Kidney capillary endothelial cell (primary cell): Measurements from ENCODE around the gene FIBIN.
"Not testable (repeated sequence)": the region's sequence is repeated elsewhere in the genome, so short reads cannot be mapped to it uniquely, and the experiment has no call there.

Experiments
- DNase-seq: peaks from one replicate; pipeline ENCODE4 v3.0.0-alpha.2; 2018; ENCODE audit warnings: low spot score

FIBIN gene

DNA sequence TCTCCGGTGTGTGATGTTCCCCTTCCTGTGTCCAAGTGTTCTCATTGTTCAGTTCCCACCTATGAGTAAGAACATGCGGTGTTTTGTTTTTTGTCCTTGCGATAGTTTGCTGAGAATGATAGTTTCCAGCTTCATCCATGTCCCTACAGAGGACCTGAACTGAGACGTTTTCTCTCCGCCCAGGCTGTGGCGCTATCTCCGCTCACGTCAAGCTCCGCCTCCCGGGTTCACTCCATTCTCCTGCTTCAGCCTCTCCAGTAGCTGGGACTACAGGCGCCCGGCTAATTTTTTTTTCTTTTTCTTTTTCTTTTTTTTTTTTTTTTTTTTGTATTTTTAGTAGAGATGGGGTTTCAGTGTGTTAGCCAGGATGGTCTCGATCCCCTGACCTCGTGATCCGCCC is 16.7 kb upstream of the FIBIN start:
- DNase-seq = not testable (repeated sequence)

DNA sequence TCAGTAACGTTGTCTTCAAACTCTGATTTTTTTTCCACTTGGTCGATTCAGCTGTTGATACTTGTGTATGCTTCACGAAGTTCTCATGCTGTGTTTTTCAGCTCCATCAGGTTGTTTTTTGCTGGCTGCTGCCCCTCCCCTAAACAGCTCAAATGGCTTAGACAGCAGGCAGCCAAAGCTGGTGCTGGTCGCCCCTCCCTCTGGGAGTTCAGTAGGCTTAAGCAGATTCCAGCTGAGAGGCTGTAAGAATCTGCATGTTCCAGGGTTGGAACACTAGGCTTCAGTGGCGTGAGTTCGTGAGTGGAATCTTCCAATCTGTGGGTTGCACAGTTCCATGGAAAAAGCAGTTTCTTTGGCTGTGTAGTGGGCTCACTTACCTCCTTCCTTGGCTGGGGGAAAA is 10.3 kb upstream of the FIBIN start:
- no peak for DNase-seq

DNA sequence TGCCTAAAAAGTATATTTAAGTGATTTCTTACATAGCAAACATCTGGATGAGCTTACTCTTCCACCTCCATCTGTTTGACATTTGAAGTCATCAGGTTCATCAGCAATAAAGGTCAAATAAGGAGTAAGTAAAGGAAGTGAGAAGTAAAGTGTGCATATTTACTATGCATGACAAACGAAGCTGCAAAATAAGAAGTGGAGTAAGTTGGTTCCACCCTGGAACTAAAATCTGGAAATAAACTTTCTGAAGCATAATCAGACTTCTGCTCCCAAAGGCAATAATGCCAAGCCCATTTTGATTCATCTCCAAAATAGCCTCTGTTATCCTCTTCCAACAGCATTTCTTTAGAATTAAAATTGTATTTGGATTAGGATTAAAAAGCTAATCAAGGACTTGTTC is 8.4 kb upstream of the FIBIN start:
- no peak for DNase-seq

DNA sequence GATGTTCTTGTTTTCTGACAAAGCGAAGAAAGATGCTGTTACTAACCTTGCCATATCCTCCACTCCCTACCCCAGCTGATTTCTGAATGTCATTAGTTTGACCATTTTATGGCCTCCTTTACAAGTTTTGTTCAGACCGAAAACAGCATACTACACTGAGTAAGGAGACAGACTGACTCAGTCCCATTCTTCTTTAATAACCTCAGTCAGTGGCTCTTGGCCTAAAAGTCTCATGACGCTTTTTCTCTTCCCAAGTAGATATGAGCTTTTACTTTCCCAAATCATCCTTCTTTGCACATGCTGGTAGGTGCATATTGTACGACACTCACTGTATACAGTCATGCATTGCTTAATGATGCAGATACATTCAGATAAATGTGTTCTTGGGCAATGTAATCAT is 8.0 kb upstream of the FIBIN start:
- no peak for DNase-seq

GRCh38 chr11:26987272-26987671 is 6.6 kb upstream of the FIBIN start:
- DNase-seq = no peak

DNA sequence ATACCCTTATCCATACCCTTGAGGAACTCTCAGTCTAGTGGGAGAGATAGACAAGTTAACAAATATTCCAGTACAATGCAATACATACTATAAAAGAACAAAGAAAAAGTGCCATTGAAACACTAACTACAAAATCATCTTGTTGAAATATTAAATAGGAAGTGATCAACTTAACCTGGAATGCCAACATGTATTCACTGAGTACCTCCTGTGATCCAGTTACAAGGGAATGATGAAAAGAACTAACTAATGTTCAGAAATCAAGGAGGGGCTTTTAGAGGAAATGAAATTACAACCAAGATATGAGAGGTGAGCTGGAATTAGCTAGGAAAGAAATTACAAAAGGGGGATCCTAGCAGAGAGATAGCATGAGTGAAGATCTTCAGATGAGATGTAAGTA is 6.2 kb upstream of the FIBIN start:
- DNase-seq = no peak

GRCh38 chr11:26992031-26992541 is 1.8 kb upstream of the FIBIN start:
- no peak for DNase-seq

DNA sequence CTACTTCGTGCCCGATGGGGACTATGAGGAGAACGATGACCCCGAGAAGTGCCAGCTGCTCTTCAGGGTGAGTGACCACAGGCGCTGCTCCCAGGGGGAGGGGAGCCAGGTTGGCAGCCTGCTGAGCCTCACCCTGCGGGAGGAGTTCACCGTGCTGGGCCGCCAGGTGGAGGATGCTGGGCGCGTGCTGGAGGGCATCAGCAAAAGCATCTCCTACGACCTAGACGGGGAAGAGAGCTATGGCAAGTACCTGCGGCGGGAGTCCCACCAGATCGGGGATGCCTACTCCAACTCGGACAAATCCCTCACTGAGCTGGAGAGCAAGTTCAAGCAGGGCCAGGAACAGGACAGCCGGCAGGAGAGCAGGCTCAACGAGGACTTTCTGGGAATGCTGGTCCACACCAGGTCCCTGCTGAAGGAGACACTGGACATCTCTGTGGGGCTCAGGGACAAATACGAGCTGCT is 751 bp downstream of the FIBIN start:
- no peak for DNase-seq

DNA sequence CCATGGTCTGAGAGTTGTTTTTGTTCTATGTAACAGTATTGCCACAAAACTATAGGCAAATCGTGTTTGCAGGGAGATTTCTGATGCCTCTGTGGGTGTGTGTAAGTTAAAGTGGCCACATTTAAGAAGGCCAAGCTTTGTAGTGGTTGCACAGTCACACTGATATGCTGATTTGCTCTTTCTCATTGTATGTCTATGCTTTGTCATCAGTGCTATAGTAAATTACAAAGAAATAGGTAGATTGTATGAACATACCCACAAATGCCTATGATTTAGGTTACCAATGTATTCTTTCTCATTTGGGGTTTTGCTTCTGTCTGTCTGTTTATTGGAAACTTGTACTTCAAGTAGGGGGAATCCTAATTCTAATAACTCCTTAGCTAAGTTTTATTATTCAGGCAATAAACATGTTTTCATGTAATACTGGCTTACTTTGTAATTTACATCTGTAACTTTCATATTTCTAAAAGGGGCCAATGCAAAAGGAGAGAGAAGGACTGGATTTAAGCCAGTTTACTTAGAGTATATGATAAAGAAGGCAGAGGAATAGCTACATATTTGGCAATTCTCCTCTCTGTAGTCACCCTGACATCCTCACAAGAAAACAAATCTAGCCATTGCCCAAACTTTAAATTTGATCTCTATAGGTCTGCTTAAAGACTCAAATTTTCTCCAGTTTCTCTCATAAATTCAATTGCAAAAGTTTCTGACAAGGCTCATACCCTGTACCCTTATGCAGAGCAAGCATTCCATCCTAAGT is 2.0 kb downstream of the FIBIN start:
- DNase-seq = no peak

DNA sequence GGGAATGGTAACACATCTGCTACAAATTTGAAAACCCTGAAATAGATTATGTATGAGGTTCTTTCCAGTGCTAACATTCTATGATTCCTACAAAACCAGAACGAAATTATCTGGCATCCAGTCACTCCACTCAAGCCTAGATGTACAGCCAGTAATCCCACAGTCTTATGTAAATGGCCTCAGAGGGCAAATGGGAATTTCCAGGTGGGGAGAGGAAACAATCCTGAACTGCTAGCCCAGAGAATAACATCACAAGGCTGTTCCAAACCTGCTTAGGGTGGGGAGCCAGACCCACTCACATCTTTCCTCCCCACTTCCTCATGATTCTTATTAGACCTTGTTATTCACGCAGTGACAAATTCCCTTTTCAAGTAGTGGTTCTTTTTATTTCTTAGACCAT is 3.5 kb downstream of the FIBIN start:
- no peak for DNase-seq

GRCh38 chr11:27001136-27001730 is 7.3 kb downstream of the FIBIN start:
- DNase-seq = not testable (repeated sequence)

GRCh38 chr11:27002431-27002830 is 8.5 kb downstream of the FIBIN start:
- no peak for DNase-seq

DNA sequence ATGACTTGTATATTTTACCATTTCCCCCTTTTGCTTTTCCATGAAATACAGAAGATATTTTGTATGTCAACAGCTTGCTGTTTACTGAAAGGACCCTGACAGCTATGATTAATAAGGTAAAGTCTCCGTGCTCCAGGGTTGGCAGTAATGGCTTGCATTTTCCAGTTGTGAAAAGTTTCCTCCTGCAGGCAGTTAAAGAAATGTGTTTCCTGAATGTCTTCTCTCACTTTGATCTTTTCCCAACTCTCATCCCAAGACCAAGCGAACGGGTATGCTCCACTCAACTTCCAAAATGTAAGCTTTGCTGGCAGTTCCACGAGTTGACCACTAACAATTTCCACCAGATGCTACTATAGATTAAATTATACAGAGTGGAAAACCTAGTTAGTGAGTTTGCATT is 8.9 kb downstream of the FIBIN start:
- DNase-seq = no peak

DNA sequence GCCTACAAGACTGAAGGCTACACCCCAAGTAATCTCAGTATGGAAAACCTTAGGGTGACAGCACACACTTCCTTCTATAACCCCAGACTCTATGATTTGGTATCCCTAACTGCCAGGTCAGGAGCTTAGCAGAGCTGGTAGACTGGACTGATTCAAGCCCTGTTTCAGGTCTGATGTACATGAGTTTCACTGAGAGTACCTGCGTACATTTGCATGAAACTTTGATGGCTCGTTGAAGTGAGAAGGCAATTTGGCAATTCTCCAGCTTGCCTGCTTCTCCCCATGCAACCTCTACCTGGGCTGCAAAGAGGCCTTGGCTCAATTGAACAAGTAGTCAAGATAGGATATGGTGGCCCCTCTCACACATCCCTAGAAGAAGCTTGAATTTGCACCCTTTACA is 10.2 kb downstream of the FIBIN start:
- no peak for DNase-seq

DNA sequence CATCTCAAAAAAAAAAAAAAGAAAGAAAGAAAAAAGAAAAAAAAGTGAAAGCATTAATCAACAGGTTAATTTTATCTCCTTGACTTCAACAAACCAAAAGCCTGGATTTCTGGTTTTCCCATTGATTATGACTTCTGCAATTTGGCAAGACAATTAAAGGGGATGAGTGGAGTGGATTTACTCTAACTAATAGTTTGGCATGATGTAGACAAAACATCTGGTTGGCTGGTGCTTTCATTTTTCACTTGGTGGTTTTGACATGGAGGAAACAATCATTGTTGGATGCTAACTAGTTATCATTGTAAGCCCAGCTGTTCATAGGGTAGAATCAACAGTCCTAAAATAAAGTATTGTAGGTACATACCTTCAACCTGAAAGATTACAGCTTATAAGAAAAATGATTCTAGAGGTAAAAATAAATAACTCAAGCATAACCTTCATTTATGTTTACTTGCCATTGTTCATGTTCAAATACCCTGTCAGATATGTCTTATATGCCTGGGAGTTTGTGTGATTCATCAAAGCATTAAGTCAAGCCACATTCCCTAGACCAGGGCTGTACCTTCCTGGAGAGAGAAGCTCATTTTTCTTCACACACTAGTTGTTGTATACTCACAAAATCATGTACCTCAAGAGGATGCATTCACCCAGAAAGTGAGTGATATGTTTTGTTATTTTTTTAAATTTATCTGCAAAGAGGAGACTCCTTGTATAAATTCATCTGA is 15.1 kb downstream of the FIBIN start:
- DNase-seq = no peak

DNA sequence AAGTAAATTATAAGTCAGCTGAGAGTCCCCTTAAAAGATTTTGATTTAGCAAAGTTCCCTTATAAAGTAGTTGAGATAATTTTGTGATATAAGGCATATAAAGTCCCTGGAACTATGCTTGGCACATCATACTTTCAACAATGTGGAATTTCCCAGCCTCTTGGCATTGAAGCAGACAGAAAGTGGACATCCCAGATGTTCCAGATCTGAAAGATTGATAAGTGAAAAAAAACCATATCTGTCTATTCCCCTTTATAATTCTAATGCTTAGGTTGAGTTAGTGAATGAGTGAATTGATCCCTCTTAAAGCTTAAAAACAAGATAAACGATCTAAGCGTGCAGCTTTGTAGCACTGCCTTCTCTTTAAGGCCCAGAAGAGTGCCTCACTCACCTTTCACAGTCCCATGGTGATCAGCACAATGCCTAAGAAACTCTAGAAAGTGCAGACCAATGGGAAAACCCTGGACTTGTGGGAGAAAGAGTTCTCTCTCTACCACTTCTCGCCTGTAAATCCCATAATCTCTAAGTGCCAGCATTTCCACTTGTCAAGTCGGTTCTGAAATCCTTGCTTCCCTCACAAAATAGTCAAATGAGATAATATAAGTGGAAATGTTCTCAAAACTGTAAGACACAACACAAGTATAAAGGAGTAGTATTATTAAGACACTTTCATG is 17.8 kb downstream of the FIBIN start:
- no peak for DNase-seq

- peak; percentile 42 for DNase-seq
Measured at GRCh38 chr11:27012234-27012921, 18.5 kb downstream of the FIBIN start.

DNA sequence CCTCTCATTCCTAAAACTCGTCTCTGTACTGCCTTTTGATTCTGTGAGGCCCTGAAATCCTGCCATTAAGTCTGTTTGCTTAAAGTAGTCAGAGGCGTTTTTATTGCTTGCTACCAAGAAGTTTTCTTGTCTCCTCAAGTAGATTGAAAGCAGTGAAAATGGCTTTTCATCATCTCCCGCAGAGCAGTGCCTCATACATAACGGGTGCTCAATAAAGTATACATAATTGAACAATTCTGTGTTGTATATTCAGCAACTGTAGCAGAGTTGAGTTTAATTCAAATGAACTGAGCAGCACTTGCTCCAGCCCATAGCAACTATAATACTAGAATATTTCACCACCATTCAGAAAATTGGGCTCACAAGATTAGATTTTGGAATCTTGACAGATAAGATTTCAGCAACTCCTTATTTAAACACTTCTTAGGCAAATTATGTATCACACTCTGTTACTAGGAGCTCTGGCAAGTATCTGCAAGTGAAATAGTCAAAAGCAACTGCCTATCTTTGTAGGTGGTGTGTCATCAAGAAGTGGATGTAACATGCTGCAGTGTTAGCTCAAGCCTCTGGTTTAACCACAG is 20.0 kb downstream of the FIBIN start:
- DNase-seq = no peak

- no peak for DNase-seq
Measured at GRCh38 chr11:27018902-27019529, 25.1 kb downstream of the FIBIN start.

- no peak for DNase-seq
Measured at GRCh38 chr11:27020751-27021150, 26.8 kb downstream of the FIBIN start.

GRCh38 chr11:27022659-27023251 is 28.8 kb downstream of the FIBIN start:
- no peak for DNase-seq
